ENCODE data around the gene RPIA. TPM values are rescaled to one million over a fixed set of nuclear protein-coding genes. Genes with fewer than 3 reads are reported as not detected.
A peak's percentile ranks its signal among the peaks of the same experiment; 100 is the strongest.

The RPIA gene
- total and polyA plus RNA-seq, 7 donors: 14.1 to 45.6 (median 21.2) TPM

GRCh38 chr2:88729061-88729745 lies 37.7 kb downstream of the RPIA start:
- peak overlapping the region; percentile 42 for H3K27ac ChIP-seq

DNA sequence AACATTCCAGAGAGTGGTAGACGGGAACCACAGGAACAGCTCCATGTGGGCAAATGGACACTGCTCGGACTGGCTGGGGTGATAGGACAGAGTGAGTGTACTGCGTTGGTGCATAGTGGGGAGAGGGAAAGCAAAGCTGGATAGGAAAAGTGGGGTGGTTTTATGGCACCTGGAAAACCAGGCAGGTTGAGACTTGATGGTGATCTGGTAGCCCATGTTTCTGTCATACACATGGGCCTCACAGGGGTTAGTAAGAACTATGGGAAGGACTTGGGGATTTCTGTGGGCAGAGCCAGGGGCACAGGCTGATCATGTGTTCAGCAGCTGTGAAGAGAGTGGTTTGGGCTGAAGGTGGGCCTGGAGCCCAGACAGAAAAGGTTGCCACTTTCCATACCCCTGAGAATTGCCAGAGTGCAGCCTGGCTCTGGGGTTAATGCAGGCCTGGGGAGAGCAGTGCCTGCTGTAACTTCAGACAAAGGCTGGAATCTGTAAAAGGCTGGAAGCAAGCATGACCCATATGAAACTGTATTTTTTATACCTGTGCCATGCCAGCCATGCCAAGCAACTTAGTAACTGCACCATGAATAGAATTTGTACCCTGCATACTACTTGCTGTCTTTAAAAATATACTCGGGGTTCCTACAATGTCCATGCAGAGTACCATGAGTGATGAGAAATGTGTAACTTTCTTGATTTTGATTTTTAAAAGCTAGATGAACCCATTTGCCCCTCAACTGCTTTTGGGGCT lies 41.9 kb downstream of the RPIA start:
- DNase-seq (no peak), ATAC-seq (peak; percentile 47 to 56 (median 54))
- H3K4me3 ChIP-seq: no peak overlapping the region

More at GRCh38 chr2:88729061-88729745, 37.7 kb downstream of the RPIA start:
- no peaks in the 10 kb centered on the region for H3K9me3 ChIP-seq
- no peak overlapping the region for H3K4me3 ChIP-seq
- ATAC-seq (no peak), DNase-seq (no peak)
- no peaks in the 10 kb centered on the region for H3K27me3 ChIP-seq (ENCODE audit: insufficient read depth in 3 of 3, low read length in 2 of 3)
- TF ChIP-seq, protein P1, sequence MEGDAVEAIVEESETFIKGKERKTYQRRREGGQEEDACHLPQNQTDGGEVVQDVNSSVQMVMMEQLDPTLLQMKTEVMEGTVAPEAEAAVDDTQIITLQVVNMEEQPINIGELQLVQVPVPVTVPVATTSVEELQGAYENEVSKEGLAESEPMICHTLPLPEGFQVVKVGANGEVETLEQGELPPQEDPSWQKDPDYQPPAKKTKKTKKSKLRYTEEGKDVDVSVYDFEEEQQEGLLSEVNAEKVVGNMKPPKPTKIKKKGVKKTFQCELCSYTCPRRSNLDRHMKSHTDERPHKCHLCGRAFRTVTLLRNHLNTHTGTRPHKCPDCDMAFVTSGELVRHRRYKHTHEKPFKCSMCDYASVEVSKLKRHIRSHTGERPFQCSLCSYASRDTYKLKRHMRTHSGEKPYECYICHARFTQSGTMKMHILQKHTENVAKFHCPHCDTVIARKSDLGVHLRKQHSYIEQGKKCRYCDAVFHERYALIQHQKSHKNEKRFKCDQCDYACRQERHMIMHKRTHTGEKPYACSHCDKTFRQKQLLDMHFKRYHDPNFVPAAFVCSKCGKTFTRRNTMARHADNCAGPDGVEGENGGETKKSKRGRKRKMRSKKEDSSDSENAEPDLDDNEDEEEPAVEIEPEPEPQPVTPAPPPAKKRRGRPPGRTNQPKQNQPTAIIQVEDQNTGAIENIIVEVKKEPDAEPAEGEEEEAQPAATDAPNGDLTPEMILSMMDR (IDR thresholded peaks at IDR 0.05): no peak
- peaks cover 21% of the 10 kb centered on the region for H3K4me1 ChIP-seq
- 85 to 88% (median 87%) methylated on average over 8 of the region's 8 CpGs for WGBS, 3 donors
- no peaks in the 10 kb centered on the region for H3K36me3 ChIP-seq (ENCODE audit: insufficient read depth in 1 of 2, low read depth in 1 of 2)
- intact Hi-C loops (cut with DNase I): no loop called here

DNA sequence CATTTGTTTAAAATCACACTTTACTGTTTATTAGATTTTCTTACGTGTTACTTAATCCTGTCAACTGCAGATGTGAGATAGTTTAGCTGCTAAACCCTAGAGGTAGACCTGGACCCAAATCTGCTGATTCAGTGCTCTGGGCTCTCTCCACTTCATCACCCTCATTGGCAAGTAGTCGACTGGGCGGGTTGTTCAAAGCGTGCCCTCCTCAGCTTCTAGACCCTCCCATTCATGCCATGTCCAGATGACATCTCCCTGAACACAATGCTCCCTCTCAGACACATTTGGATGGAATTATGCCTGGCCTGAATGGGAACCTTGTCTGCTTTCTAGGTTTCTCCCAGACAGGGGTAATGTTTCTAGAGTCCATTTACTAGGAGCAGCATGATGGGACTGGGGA lies 43.7 kb downstream of the RPIA start:
- 31 to 40% (median 39%) methylated on average over 4 of the region's 4 CpGs for WGBS, 3 donors
- no peak for DNase-seq
- intact Hi-C loops (cut with DNase I): loop anchor here in 1 of 2 donors (5.0 kb wide), 1 partner anchor 43 kb away; the partner anchor contains the start of gene RPIA
- no peaks in the 10 kb centered on the region for H3K27me3 ChIP-seq (ENCODE audit: insufficient read depth in 3 of 3, low read length in 2 of 3)
- peak overlapping the region; percentile 76 for H3K27ac ChIP-seq
- H3K9me3 ChIP-seq: no peaks in the 10 kb centered on the region
- no peak overlapping the region for H3K4me3 ChIP-seq
- peak; percentile 31 to 74 (median 64) for ATAC-seq
- peaks cover 6 to 22% of the 10 kb centered on the region in 2 donors for H3K36me3 ChIP-seq (ENCODE audit: insufficient read depth in 1 of 2, low read depth in 1 of 2)
- TF ChIP-seq, protein P1 (IDR thresholded peaks at IDR 0.05): no peak
- peaks cover 56% of the 10 kb centered on the region for H3K4me1 ChIP-seq

More for the DNA sequence above, 41.9 kb downstream of the RPIA start:
- H3K36me3 ChIP-seq (ENCODE audit: insufficient read depth in 1 of 2, low read depth in 1 of 2): peaks cover 1 to 16% of the 10 kb centered on the region in 2 donors
- H3K27me3 ChIP-seq (ENCODE audit: insufficient read depth in 3 of 3, low read length in 2 of 3): no peaks in the 10 kb centered on the region
- peaks cover 60% of the 10 kb centered on the region for H3K4me1 ChIP-seq
- no peaks in the 10 kb centered on the region for H3K9me3 ChIP-seq
- WGBS, 3 donors: 72 to 80% (median 74%) methylated on average over 4 of the region's 4 CpGs
- intact Hi-C loops (cut with DNase I): no loop called here
- peak overlapping the region; percentile 76 for H3K27ac ChIP-seq
- TF ChIP-seq, protein P1 (IDR thresholded peaks at IDR 0.05): no peak

GRCh38 chr2:88735853-88736252 lies 44.4 kb downstream of the RPIA start:
- H3K4me3 ChIP-seq: no peak overlapping the region
- ATAC-seq: peak; percentile 89 to 91 (median 90)
- H3K27ac ChIP-seq: peak overlapping the region; percentile 76
- WGBS, 3 donors: 35 to 66% (median 50%) methylated on average over 6 of the region's 6 CpGs
- H3K4me1 ChIP-seq: peaks cover 56% of the 10 kb centered on the region
- H3K36me3 ChIP-seq (ENCODE audit: insufficient read depth in 1 of 2, low read depth in 1 of 2): peaks cover 6 to 23% of the 10 kb centered on the region in 2 donors
- intact Hi-C loops (cut with DNase I): loop anchor here in 1 of 2 donors (5.0 kb wide), 1 partner anchor 44 kb away; the partner anchor contains the start of gene RPIA
- no peaks in the 10 kb centered on the region for H3K9me3 ChIP-seq
- peak in 1 of 2 donors; percentile 71 for DNase-seq
- H3K27me3 ChIP-seq (ENCODE audit: insufficient read depth in 3 of 3, low read length in 2 of 3): no peaks in the 10 kb centered on the region
- TF ChIP-seq, protein P1 (IDR thresholded peaks at IDR 0.05): no peak
